Panc1 (cell line): Measurements from ENCODE around the gene TMEM247. TPM values are rescaled to one million over a fixed set of nuclear protein-coding genes. Genes with fewer than 3 reads are reported as not detected.

Experiments
- ATAC-seq: fragments of 200-7000 bp; cut with Tn5 transposase; 2 replicates; pipeline ENCODE4 v1.9.1; 2020; ENCODE audit warnings: mild to moderate bottlenecking, moderate library complexity
- BruUV-seq: library from RNA; stranded (reverse); fragments of 400-500 nt; replicated peaks from 2 replicates; lab custom pipeline; 2021; lab: Mats Ljungman, UMichigan
- CTCF ChIA-PET: fragments of 300-600 bp; sonication (Branson Sonifier 250); formaldehyde crosslinking; loops from one replicate; lab custom pipeline; 2022; ENCODE audit warnings: antibody characterized with exemption; lab: Charles Lee
- POLR2A ChIA-PET: fragments of 300-600 bp; sonication (Branson Sonifier 250); formaldehyde crosslinking; loops from one replicate; lab custom pipeline; 2022; ENCODE audit warnings: antibody characterized with exemption; lab: Charles Lee
- DNase-seq: peaks from one replicate; pipeline ENCODE4 v3.0.0-alpha.2; 2010; ENCODE audit warnings: low read depth, low spot score
- H3K27ac ChIP-seq: 2 replicates; pipeline ENCODE4 v1.5.1; 2011; ENCODE audit warnings: mild to moderate bottlenecking, low read length, inconsistent platforms
- H3K27me3 ChIP-seq: fragments of 200-500 bp; sonication (Bioruptor generic); 2 replicates; pipeline ENCODE4 v1.6.0; 2014; ENCODE audit warnings: low read length, inconsistent platforms; ENCODE audit not compliant: control insufficient read depth, insufficient read depth
- H3K36me3 ChIP-seq: fragments of 200-500 bp; sonication (Bioruptor generic); 2 replicates; pipeline ENCODE4 v1.5.1; 2014; ENCODE audit warnings: inconsistent platforms, mild to moderate bottlenecking, low read length, moderate library complexity; ENCODE audit not compliant: control insufficient read depth, insufficient read depth
- H3K4me1 ChIP-seq: 2 replicates; pipeline ENCODE4 v1.5.1; 2011; ENCODE audit warnings: inconsistent platforms, mild to moderate bottlenecking, low read length, moderate library complexity; ENCODE audit not compliant: control insufficient read depth, insufficient read depth
- H3K4me3 ChIP-seq, 2 experiments: 2 replicates each; pipeline ENCODE4 v1.5.1; 2011 to 2012; ENCODE audit warnings: low read depth in 2 of 2, low read length in 2 of 2, mild to moderate bottlenecking in 2 of 2, inconsistent platforms in 1 of 2, moderate library complexity in 1 of 2
- H3K9me3 ChIP-seq: fragments of 200-500 bp; sonication (Bioruptor generic); 2 replicates; pipeline ENCODE4 v1.5.1; 2014; ENCODE audit warnings: low read depth, mild to moderate bottlenecking, inconsistent platforms, low read length, moderate library complexity; ENCODE audit not compliant: control insufficient read depth, insufficient read depth
- POLR2AphosphoS5 ChIP-seq: IDR thresholded peaks from 2 replicates; pipeline ENCODE4 v1.6.1; 2012; ENCODE audit warnings: mild to moderate bottlenecking, low read depth, low read length, moderate library complexity
- SIN3A ChIP-seq: IDR thresholded peaks from 2 replicates; pipeline ENCODE4 v1.6.1; 2012; ENCODE audit warnings: low read depth, mild to moderate bottlenecking, low read length, moderate library complexity, borderline replicate concordance; ENCODE audit not compliant: insufficient read depth
- TCF7L2 ChIP-seq: IDR thresholded peaks from 2 replicates; pipeline ENCODE4 v1.6.1; 2011; ENCODE audit warnings: mild to moderate bottlenecking, low read depth, low read length, inconsistent platforms
- in situ Hi-C: cut with HindIII; loops from 2 replicates; pipeline ENCODE4 v1.10.0; 2016; ENCODE audit warnings: low sequenced_read_pairs, low pct_unique_long_range_greater_than_20kb
- intact Hi-C: fragments of 100-400 bp; cut with micrococcal nuclease; formaldehyde crosslinking; loops from one replicate; pipeline ENCODE4 v1.10.0; 2022; ENCODE audit not compliant: unreplicated experiment
- total RNA-seq: library from RNA; stranded (reverse); gene quantifications from one replicate; pipeline ENCODE4 v1.2.1, GENCODE V29; 2021; ENCODE audit not compliant: unreplicated experiment
- TF ChIP-seq, protein P1 (sequence below): fragments of 450-650 bp; IDR thresholded peaks from 2 replicates; pipeline ENCODE4 v1.5.1; 2017; ENCODE audit warnings: mild to moderate bottlenecking
- TF ChIP-seq, protein P2 (sequence below), 2 experiments: IDR thresholded peaks; 2 replicates each; pipeline ENCODE4 v1.6.1; 2011 to 2012; ENCODE audit warnings: low read depth in 2 of 2, control low read depth in 1 of 2, low read length in 1 of 2, mild to moderate bottlenecking in 1 of 2, moderate library complexity in 1 of 2; ENCODE audit not compliant: insufficient read depth in 1 of 2

The TMEM247 gene
- total RNA-seq, 1 experiment from 2014 or later = not detected

DNA sequence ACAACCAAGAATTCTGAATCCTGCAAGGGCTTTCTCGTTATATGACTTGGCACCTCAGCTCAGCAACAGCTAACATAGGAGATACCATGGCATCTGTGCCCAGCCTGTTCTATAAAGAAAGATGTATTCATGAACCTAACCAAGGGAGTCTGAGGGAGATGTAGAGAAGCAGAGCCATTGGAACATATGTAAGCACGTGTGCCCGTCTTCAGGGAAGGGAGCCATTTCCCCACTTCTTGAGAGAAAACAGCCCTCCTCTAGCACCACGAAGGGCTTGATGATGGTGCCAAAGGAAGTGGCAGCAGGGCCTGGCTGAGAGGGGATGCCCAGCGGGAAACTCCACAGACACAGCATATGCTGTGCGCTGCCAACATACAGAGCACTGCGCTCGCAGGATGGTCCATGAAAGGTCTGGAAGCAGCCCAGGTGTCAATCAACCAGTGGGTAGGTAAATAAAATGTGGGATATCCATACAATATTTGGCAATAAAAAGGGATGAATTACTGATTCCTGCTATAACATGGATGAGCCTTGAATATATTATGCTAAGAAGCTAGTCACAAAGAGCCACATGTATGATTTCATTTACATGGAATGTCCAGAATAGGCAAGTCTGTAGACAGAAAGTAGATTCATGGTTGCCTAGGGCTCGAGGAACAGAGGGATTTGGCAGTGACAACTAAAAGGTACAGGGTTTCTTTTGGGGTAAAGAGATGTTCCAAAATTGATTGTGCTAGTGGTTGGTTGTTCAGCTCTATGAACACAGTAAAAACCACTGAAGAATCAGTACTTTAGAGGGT is 16.1 kb downstream of the TMEM247 start:
- ChIA-PET POLR2A (no interaction called here), CTCF (no interaction called here)
- no peaks in the 10 kb centered on the region for H3K9me3 ChIP-seq
- ATAC-seq = no peak
- intact Hi-C loops (no loop called here), in situ Hi-C loops (no loop called here)
- TF ChIP-seq POLR2AphosphoS5 (no peak), SIN3A (no peak), TCF7L2 (no peak)
- TF ChIP-seq, protein P1, sequence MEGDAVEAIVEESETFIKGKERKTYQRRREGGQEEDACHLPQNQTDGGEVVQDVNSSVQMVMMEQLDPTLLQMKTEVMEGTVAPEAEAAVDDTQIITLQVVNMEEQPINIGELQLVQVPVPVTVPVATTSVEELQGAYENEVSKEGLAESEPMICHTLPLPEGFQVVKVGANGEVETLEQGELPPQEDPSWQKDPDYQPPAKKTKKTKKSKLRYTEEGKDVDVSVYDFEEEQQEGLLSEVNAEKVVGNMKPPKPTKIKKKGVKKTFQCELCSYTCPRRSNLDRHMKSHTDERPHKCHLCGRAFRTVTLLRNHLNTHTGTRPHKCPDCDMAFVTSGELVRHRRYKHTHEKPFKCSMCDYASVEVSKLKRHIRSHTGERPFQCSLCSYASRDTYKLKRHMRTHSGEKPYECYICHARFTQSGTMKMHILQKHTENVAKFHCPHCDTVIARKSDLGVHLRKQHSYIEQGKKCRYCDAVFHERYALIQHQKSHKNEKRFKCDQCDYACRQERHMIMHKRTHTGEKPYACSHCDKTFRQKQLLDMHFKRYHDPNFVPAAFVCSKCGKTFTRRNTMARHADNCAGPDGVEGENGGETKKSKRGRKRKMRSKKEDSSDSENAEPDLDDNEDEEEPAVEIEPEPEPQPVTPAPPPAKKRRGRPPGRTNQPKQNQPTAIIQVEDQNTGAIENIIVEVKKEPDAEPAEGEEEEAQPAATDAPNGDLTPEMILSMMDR = no peak
- TF ChIP-seq, protein P2, sequence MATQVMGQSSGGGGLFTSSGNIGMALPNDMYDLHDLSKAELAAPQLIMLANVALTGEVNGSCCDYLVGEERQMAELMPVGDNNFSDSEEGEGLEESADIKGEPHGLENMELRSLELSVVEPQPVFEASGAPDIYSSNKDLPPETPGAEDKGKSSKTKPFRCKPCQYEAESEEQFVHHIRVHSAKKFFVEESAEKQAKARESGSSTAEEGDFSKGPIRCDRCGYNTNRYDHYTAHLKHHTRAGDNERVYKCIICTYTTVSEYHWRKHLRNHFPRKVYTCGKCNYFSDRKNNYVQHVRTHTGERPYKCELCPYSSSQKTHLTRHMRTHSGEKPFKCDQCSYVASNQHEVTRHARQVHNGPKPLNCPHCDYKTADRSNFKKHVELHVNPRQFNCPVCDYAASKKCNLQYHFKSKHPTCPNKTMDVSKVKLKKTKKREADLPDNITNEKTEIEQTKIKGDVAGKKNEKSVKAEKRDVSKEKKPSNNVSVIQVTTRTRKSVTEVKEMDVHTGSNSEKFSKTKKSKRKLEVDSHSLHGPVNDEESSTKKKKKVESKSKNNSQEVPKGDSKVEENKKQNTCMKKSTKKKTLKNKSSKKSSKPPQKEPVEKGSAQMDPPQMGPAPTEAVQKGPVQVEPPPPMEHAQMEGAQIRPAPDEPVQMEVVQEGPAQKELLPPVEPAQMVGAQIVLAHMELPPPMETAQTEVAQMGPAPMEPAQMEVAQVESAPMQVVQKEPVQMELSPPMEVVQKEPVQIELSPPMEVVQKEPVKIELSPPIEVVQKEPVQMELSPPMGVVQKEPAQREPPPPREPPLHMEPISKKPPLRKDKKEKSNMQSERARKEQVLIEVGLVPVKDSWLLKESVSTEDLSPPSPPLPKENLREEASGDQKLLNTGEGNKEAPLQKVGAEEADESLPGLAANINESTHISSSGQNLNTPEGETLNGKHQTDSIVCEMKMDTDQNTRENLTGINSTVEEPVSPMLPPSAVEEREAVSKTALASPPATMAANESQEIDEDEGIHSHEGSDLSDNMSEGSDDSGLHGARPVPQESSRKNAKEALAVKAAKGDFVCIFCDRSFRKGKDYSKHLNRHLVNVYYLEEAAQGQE (IDR thresholded peaks at IDR 0.05; ENCODE audit: insufficient read depth in 1 of 2, low read depth in 2 of 2, low read length in 1 of 2) = no peak
- no peaks in the 10 kb centered on the region for H3K4me1 ChIP-seq
- H3K4me3 ChIP-seq = no peak overlapping the region
- DNase-seq = no peak
- no TSS peak for BruUV-seq
- no peaks in the 10 kb centered on the region for H3K36me3 ChIP-seq
- peaks cover 12% of the 10 kb centered on the region for H3K27me3 ChIP-seq
- H3K27ac ChIP-seq = no peak overlapping the region

DNA sequence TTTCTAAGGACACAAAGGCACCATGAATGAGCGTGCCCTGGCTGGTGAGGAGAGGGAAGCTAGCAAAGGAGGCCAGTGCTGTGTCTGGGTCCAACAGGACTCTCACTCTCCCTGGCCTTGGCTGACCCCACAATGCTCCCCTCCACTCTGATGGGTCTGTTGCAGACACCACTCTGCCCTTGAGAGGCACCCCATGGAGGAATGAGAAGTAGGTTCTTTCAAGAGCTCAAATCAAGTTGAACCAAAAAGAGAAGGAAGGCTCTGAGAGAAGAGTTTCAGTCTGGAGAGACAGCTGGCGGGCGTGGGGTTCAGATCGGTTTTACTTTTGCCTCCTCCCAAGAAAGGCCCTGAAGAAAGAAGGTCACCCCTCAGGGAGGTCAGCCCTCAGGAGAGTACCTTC is 18.4 kb downstream of the TMEM247 start:
- CTCF ChIA-PET = no interaction called here
- intact Hi-C loops = no loop called here
- TF ChIP-seq TCF7L2 (no peak), POLR2AphosphoS5 (no peak), SIN3A (no peak)
- TF ChIP-seq, protein P2 (IDR thresholded peaks at IDR 0.05; ENCODE audit: insufficient read depth in 1 of 2, low read depth in 2 of 2, low read length in 1 of 2) = no peak
- TF ChIP-seq, protein P1 = no peak
- POLR2A ChIA-PET = no interaction called here
- no peaks in the 10 kb centered on the region for H3K36me3 ChIP-seq
- in situ Hi-C loops = no loop called here
- H3K27me3 ChIP-seq = peaks cover 12% of the 10 kb centered on the region
- DNase-seq (no peak), ATAC-seq (no peak)
- H3K9me3 ChIP-seq = no peaks in the 10 kb centered on the region
- no peak overlapping the region for H3K27ac ChIP-seq
- BruUV-seq = no TSS peak
- H3K4me3 ChIP-seq = no peak overlapping the region
- H3K4me1 ChIP-seq = no peaks in the 10 kb centered on the region
